K562 (cell line): ENCODE data around the gene PAQR4. TPM values are rescaled to one million over a fixed set of nuclear protein-coding genes. Genes with fewer than 3 reads are reported as not detected.

Experiments
- C11orf30 ChIP-seq: fragments of 450-650 bp; IDR thresholded peaks from 2 replicates; pipeline ENCODE4 v1.6.1; 2016; ENCODE audit warnings: low read depth, mild to moderate bottlenecking
- ESRRB ChIP-seq: fragments of 250-450 bp; sonication (Bioruptor Pico); IDR thresholded peaks from 2 replicates; pipeline ENCODE4 v1.5.0; 2020; ENCODE audit warnings: mild to moderate bottlenecking, moderate library complexity, borderline replicate concordance
- ETV5 ChIP-seq: sonication (generic); formaldehyde crosslinking; IDR thresholded peaks from 2 replicates; pipeline ENCODE4 v1.4.0; 2020; ENCODE audit warnings: low read depth, mild to moderate bottlenecking, missing genetic modification reagents
- EWSR1 ChIP-seq: fragments of 450-650 bp; IDR thresholded peaks from 2 replicates; pipeline ENCODE4 v1.6.1; 2018; ENCODE audit warnings: borderline replicate concordance, mild to moderate bottlenecking, low read depth, moderate library complexity; ENCODE audit not compliant: partially characterized antibody
- HEY1 ChIP-seq: fragments of 250-450 bp; sonication (Bioruptor Pico); IDR thresholded peaks from 2 replicates; pipeline ENCODE4 v1.5.0; 2020; ENCODE audit warnings: mild to moderate bottlenecking, moderate library complexity, borderline replicate concordance
- NCOR1 ChIP-seq: fragments of 450-650 bp; IDR thresholded peaks from 2 replicates; pipeline ENCODE4 v1.6.1; 2016; ENCODE audit warnings: mild to moderate bottlenecking, moderate library complexity
- POLR3G ChIP-seq: IDR thresholded peaks from 2 replicates; pipeline ENCODE4 v1.6.1; 2011; ENCODE audit not compliant: insufficient read length, insufficient replicate concordance; ENCODE audit errors: extremely low read depth
- RFX5 ChIP-seq: IDR thresholded peaks from 2 replicates; pipeline ENCODE4 v1.6.1; 2011; ENCODE audit warnings: low read depth, mild to moderate bottlenecking, improper control_type of control experiment, low read length
- ZNF224 ChIP-seq: sonication (generic); formaldehyde crosslinking; IDR thresholded peaks from 2 replicates; pipeline ENCODE4 v1.8.0; 2022; ENCODE audit warnings: mild to moderate bottlenecking, missing genetic modification reagents
- ZNF431 ChIP-seq: sonication (generic); formaldehyde crosslinking; IDR thresholded peaks from 2 replicates; pipeline ENCODE4 v1.8.0; 2022; ENCODE audit warnings: mild to moderate bottlenecking, missing genetic modification reagents
- ZNF592 ChIP-seq: fragments of 450-650 bp; IDR thresholded peaks from 2 replicates; pipeline ENCODE4 v1.6.1; 2017; ENCODE audit warnings: antibody characterized with exemption, mild to moderate bottlenecking
- ZNF707 ChIP-seq: fragments of 250-450 bp; sonication (Bioruptor Pico); conservative IDR thresholded peaks from 2 replicates; pipeline ENCODE4 v1.8.0; 2022; ENCODE audit warnings: inconsistent platforms, mild to moderate bottlenecking, moderate library complexity
- polyA plus RNA-seq, 8 experiments: library from polyadenylated mRNA; depleted of rRNA in 4 of 8; stranded (reverse) in 5 of 8; unstranded in 3 of 8; fragments of >200 nt; fragmentation: Nextera tagmentation in 2 of 8; fragmentation: Illumina TruSeq in 1 of 8; extraction: Ambion mirVana in 2 of 8; extraction: Trizol in 1 of 8; gene quantifications; 2 replicates each; pipeline versions ENCODE4 v1.2.1 to v1.2.3, GENCODE V29; 2011 to 2014; ENCODE audit warnings: inconsistent platforms in 1 of 8, missing spikeins in 1 of 8
- total RNA-seq, 7 experiments: library from RNA; depleted of rRNA in 6 of 7; stranded (reverse); fragments of >200 nt in 6 of 7; fragmentation: Illumina TruSeq in 2 of 7; extraction: Trizol in 2 of 7; gene quantifications; 2 replicates each; pipeline versions ENCODE4 v1.2.1 to v1.2.3, GENCODE V29; 2011 to 2021; ENCODE audit warnings: low replicate concordance in 1 of 7
- TF ChIP-seq, protein P1 (sequence below): fragments of 250-450 bp; sonication (Bioruptor Pico); IDR thresholded peaks from 2 replicates; pipeline ENCODE4 v1.9.0; 2021; ENCODE audit warnings: mild to moderate bottlenecking, inconsistent platforms
- TF ChIP-seq, protein P2 (sequence below), 3 experiments: IDR thresholded peaks in 2 of 3; conservative IDR thresholded peaks in 1 of 3; 2 replicates each; pipeline ENCODE4 v1.5.1; 2011 to 2012; ENCODE audit warnings: low read length in 3 of 3, mild to moderate bottlenecking in 3 of 3, control low read depth in 2 of 3, improper control_type of control experiment in 1 of 3, inconsistent platforms in 1 of 3, low read depth in 1 of 3, mixed read lengths in 1 of 3, moderate library complexity in 1 of 3; ENCODE audit not compliant: insufficient read depth in 2 of 3
- TF ChIP-seq, protein P3 (sequence below): fragments of 450-650 bp; formaldehyde crosslinking; IDR thresholded peaks from 2 replicates; pipeline ENCODE4 v1.4.0; 2020; ENCODE audit warnings: mild to moderate bottlenecking, moderate library complexity

The PAQR4 gene
- total and polyA plus RNA-seq, 9 of the 15 experiments (the other 6 are each of a cell fraction or from before 2014, with no cell fraction given) = 0.62 to 40.4 (median 19.5) TPM

DNA sequence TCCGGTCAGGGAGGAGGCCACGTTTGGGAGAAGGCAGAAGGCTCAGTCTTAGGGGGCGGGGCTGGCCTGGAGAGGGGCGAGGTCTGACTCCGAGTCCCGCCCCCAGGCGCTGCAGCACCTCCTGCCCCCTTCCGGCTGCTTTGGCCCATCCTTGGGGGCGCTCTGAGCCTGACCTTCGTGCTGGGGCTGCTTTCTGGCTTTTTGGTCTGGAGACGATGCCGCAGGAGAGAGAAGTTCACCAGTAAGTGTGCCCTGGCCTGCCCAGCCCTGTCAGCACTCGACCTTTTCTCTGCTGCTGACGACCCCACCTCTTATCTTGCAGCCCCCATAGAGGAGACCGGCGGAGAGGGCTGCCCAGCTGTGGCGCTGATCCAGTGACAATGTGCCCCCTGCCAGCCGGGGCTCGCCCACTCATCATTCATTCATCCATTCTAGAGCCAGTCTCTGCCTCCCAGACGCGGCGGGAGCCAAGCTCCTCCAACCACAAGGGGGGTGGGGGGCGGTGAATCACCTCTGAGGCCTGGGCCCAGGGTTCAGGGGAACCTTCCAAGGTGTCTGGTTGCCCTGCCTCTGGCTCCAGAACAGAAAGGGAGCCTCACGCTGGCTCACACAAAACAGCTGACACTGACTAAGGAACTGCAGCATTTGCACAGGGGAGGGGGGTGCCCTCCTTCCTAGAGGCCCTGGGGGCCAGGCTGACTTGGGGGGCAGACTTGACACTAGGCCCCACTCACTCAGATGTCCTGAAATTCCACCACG, 52.5 kb downstream of the PAQR4 start (continued):
- TF ChIP-seq ZNF592 (0 out of 2 replicates have a peak, but pooled peaks have one; percentile 27), ESRRB (no peak), ZNF224 (no peak), EWSR1 (no peak), POLR3G (no peak), ZNF707 (CRISPR knock-in tag) (no peak), HEY1 (CRISPR knock-in tag) (no peak), C11orf30 (0 out of 2 replicates have a peak, but pooled peaks have one; percentile 15), NCOR1 (0 out of 2 replicates have a peak, but pooled peaks have one; percentile 27), ZNF431 (CRISPR knock-in tag) (no peak), ETV5 (CRISPR knock-in tag) (peak; percentile 52; the same call in 1 of the 2 replicates), RFX5 (no peak)
- TF ChIP-seq, protein P1, sequence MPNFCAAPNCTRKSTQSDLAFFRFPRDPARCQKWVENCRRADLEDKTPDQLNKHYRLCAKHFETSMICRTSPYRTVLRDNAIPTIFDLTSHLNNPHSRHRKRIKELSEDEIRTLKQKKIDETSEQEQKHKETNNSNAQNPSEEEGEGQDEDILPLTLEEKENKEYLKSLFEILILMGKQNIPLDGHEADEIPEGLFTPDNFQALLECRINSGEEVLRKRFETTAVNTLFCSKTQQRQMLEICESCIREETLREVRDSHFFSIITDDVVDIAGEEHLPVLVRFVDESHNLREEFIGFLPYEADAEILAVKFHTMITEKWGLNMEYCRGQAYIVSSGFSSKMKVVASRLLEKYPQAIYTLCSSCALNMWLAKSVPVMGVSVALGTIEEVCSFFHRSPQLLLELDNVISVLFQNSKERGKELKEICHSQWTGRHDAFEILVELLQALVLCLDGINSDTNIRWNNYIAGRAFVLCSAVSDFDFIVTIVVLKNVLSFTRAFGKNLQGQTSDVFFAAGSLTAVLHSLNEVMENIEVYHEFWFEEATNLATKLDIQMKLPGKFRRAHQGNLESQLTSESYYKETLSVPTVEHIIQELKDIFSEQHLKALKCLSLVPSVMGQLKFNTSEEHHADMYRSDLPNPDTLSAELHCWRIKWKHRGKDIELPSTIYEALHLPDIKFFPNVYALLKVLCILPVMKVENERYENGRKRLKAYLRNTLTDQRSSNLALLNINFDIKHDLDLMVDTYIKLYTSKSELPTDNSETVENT (CRISPR knock-in tag) = 0 out of 2 replicates have a peak, but pooled peaks have one; percentile 10
- TF ChIP-seq, protein P2, sequence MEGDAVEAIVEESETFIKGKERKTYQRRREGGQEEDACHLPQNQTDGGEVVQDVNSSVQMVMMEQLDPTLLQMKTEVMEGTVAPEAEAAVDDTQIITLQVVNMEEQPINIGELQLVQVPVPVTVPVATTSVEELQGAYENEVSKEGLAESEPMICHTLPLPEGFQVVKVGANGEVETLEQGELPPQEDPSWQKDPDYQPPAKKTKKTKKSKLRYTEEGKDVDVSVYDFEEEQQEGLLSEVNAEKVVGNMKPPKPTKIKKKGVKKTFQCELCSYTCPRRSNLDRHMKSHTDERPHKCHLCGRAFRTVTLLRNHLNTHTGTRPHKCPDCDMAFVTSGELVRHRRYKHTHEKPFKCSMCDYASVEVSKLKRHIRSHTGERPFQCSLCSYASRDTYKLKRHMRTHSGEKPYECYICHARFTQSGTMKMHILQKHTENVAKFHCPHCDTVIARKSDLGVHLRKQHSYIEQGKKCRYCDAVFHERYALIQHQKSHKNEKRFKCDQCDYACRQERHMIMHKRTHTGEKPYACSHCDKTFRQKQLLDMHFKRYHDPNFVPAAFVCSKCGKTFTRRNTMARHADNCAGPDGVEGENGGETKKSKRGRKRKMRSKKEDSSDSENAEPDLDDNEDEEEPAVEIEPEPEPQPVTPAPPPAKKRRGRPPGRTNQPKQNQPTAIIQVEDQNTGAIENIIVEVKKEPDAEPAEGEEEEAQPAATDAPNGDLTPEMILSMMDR (IDR thresholded peaks at IDR 0.05 in 2 of 3, conservative IDR thresholded peaks at IDR 0.05 in 1 of 3; ENCODE audit: insufficient read depth in 2 of 3, low read depth in 1 of 3, low read length in 3 of 3) = peak; percentile 67 to 87 (median 68)
- TF ChIP-seq, protein P3, sequence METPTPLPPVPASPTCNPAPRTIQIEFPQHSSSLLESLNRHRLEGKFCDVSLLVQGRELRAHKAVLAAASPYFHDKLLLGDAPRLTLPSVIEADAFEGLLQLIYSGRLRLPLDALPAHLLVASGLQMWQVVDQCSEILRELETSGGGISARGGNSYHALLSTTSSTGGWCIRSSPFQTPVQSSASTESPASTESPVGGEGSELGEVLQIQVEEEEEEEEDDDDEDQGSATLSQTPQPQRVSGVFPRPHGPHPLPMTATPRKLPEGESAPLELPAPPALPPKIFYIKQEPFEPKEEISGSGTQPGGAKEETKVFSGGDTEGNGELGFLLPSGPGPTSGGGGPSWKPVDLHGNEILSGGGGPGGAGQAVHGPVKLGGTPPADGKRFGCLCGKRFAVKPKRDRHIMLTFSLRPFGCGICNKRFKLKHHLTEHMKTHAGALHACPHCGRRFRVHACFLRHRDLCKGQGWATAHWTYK (CRISPR knock-in tag) = no peak
